Mucosa of descending colon (tissue), 3 donors: ENCODE data around the gene DNM1. TPM values are rescaled to one million over a fixed set of nuclear protein-coding genes. Genes with fewer than 3 reads are reported as not detected.
"Not testable (repeated sequence)": the region's sequence is repeated elsewhere in the genome, so short reads cannot be mapped to it uniquely, and the experiment has no call there.

Source experiments
- ATAC-seq: fragments of 200-7000 bp; cut with Tn5 transposase; one replicate; pipeline ENCODE4 v1.9.1; 2020; ENCODE audit warnings: mild to moderate bottlenecking, moderate library complexity
- DNase-seq, 3 donors: peaks; one replicate each; pipeline ENCODE4 v3.0.0-alpha.2; 2020
- H3K36me3 ChIP-seq: fragments of 200-600 bp; one replicate; pipeline ENCODE4 v1.8.0; 2021; ENCODE audit warnings: low read depth, mild to moderate bottlenecking
- H3K4me1 ChIP-seq: fragments of 200-600 bp; one replicate; pipeline ENCODE4 v1.8.0; 2021; ENCODE audit warnings: low read depth, mild to moderate bottlenecking
- H3K4me3 ChIP-seq: fragments of 200-600 bp; one replicate; pipeline ENCODE4 v1.8.0; 2021; ENCODE audit warnings: mild to moderate bottlenecking
- H3K9me3 ChIP-seq: fragments of 200-600 bp; one replicate; pipeline ENCODE4 v1.8.0; 2021; ENCODE audit warnings: mild to moderate bottlenecking
- CTCF ChIP-seq: fragments of 200-600 bp; IDR thresholded peaks from one replicate; pipeline ENCODE4 v1.8.0; 2022; ENCODE audit warnings: antibody characterized with exemption, mild to moderate bottlenecking
- intact Hi-C, 2 donors: fragments of 100-400 bp; cut with DNase I in 1 of 2; cut with micrococcal nuclease in 1 of 2; formaldehyde crosslinking; loops; one replicate each; pipeline versions ENCODE4 v1.11.0 to v1.11.1; 2022; cut with DNase I, micrococcal nuclease
- total RNA-seq, 3 donors: library from RNA; stranded (reverse); fragmentation: NEBNext Ultra II Directional in 2 of 3; extraction: Animal tissue kit (Norgen Biotek cat#: 25700) in 2 of 3; gene quantifications; one replicate each; pipeline versions ENCODE4 v1.2.1 to v1.2.4, GENCODE V29; 2021 to 2023
- donor health status: DM: no; HTN: no; CAD: no; lungs with moderate emphysema.
- donor health status: DM: no; HTN: no; CAD: no.
- donor health status: DM: no; HTN: yes; CAD: no.

The DNM1 gene
- total RNA-seq, 3 donors from 2014 or later: 4.0 to 19.0 (median 6.7) TPM

DNA sequence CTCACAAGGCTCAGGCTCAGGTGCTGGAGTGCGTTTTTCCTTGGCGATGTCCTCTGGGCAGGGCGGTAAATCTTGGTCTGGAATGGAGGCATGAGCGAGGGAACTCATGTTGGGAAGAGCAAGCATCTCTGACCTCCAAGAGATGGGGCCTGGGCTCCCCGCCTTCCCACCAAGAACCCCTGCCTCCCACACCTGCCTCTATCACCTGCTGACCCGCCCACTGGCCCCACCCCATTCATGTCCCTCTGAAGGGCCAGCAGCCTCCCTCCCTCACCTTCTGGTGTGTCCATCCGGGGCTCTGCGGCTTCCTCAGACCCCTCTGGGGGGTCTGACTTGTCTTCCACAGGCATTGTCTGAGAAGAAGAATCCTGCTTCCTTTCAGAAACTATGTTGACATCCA is 22.7 kb upstream of the DNM1 start:
- intact Hi-C loops: no loop called here
- Histone ChIP-seq H3K36me3 (peaks cover 15% of the 10 kb centered on the region), H3K4me1 (no peaks in the 10 kb centered on the region), H3K4me3 (no peak overlapping the region), H3K9me3 (no peaks in the 10 kb centered on the region)
- DNase-seq: no peak
- ATAC-seq: no peak
- no peak for TF ChIP-seq CTCF

- H3K4me3 ChIP-seq, H3K4me1 ChIP-seq, intact Hi-C loops, H3K9me3 ChIP-seq, ATAC-seq: not testable (repeated sequence)
- peaks cover 15% of the 10 kb centered on the region for H3K36me3 ChIP-seq
- DNase-seq: peak in 1 of 3 donors; percentile 48
Measured at GRCh38 chr9:128181480-128181879, 21.7 kb upstream of the DNM1 start.

DNA sequence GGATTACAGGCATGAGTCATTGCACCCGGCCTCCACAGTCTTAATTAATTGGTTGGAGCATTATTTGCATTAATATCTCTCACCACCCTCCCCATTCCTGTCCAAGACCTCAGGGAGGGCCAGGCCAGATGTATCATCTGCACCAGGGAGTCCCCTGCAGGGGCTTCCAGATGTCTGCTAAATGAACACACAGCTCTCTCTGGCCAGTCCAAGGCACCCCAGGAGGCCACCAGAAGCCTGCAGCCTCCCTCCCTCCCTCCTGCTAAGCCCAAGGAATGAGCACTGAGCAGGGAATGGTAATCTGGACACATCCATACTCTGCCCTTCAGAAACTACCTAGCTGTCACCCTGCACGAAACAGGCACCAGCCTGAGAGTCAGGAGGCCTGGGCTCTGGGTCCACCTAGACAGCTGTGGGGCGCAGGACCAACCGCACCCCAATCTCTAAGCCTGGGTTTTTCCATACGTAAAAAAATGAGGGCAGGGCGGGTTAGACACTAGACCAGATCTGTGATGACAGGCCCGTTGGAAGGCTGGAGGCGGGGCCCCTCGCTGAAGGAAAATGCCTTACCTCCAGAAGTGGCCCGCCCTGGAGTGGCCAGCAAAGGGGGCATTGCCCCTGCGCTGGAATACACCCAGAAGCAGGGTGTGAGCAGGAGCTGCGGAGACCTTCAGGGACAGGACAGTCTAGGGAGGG is 20.1 kb upstream of the DNM1 start:
- no peaks in the 10 kb centered on the region for H3K9me3 ChIP-seq
- no peak for ATAC-seq
- H3K36me3 ChIP-seq: peaks cover 11% of the 10 kb centered on the region
- H3K4me1 ChIP-seq: no peaks in the 10 kb centered on the region
- intact Hi-C loops: no loop called here
- H3K4me3 ChIP-seq: no peak overlapping the region
- no peak for TF ChIP-seq CTCF
- no peak for DNase-seq

DNA sequence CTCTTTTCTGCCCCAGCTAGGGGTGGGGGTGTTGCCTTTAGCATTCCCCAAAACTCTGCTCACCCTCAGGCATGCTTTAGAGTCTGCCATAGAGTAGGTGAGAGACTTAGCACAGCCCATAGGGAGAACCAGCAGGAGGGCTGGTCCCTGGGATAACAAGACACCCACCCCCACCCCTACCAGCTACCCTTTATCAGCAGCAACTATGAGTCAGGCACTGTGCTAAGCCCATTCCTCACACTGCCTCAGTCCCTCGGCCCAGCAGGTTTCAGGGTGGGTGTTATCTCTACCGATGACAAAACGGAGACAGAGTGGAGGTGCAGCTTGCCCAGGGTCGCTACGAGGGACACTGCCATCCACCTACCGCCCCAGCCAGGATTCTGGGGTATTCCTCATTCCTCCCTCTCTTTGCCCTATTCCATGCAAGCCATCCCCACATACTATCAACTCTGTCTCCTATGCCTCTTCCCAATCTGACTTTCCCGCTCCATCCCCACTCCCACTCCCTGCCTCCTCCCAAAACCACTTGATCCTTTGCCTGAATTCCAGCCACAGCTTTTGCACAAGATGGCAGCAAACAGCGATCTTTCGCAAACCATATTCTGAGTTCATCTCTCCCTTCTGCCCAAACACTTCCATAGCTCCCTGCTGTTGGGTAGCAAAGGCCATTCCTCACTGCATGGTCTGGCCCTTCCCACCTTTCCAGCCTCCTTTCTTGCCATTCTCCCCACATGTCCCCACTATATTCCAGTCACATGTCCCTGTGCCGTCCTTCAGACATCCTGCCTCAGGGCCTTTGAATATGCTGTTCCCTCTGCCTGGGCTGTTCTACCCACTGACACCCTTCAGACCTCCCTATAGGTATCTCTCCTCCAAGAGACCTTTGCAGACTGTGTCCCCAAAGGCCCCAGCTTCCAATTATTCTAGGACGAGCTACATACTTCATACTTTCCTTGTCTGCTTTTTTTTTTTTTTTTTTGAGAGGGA is 16.9 kb upstream of the DNM1 start:
- intact Hi-C loops: no loop called here
- H3K36me3 ChIP-seq: no peaks in the 10 kb centered on the region
- no peak for ATAC-seq
- no peaks in the 10 kb centered on the region for H3K9me3 ChIP-seq
- DNase-seq: no peak
- H3K4me1 ChIP-seq: peaks cover 9% of the 10 kb centered on the region
- H3K4me3 ChIP-seq: no peak overlapping the region
- no peak for TF ChIP-seq CTCF

- peaks cover 9% of the 10 kb centered on the region for H3K4me1 ChIP-seq
- no peaks in the 10 kb centered on the region for H3K9me3 ChIP-seq
- ATAC-seq (no peak), DNase-seq (no peak)
- intact Hi-C loops: no loop called here
- no peak for TF ChIP-seq CTCF
- H3K4me3 ChIP-seq: no peak overlapping the region
- no peaks in the 10 kb centered on the region for H3K36me3 ChIP-seq
Measured at GRCh38 chr9:128187361-128187760, 15.8 kb upstream of the DNM1 start.

GRCh38 chr9:128188209-128188608 is 15.0 kb upstream of the DNM1 start:
- Histone ChIP-seq H3K4me3 (no peak overlapping the region), H3K4me1 (peaks cover 14% of the 10 kb centered on the region), H3K9me3 (no peaks in the 10 kb centered on the region), H3K36me3 (no peaks in the 10 kb centered on the region)
- intact Hi-C loops: no loop called here
- DNase-seq (no peak), ATAC-seq (no peak)
- no peak for TF ChIP-seq CTCF
